Trophoblast cell (in vitro differentiated cells and primary cell): Measurements from ENCODE around the gene WDR12.

Experiments
- DNase-seq, 2 donors: peaks; one replicate each; pipeline ENCODE4 v3.0.0-alpha.2; 2016
- H2AFZ ChIP-seq: 2 replicates; pipeline ENCODE4 v1.6.1; 2013; ENCODE audit warnings: low read length, moderate library complexity, mild to moderate bottlenecking; ENCODE audit not compliant: insufficient read depth, poor library complexity
- H2AK5ac ChIP-seq: 2 replicates; pipeline ENCODE4 v1.6.1; 2013; ENCODE audit warnings: mild to moderate bottlenecking, low read length
- H2BK120ac ChIP-seq: 2 replicates; pipeline ENCODE4 v1.6.1; 2013; ENCODE audit warnings: low read length, mild to moderate bottlenecking, moderate library complexity; ENCODE audit not compliant: insufficient read depth, poor library complexity
- H2BK12ac ChIP-seq: 2 replicates; pipeline ENCODE4 v1.6.1; 2013; ENCODE audit warnings: mild to moderate bottlenecking, low read length, moderate library complexity
- H2BK5ac ChIP-seq: 2 replicates; pipeline ENCODE4 v1.6.1; 2013; ENCODE audit warnings: low read length, low read depth, moderate library complexity, mild to moderate bottlenecking; ENCODE audit not compliant: poor library complexity
- H3K14ac ChIP-seq: 2 replicates; pipeline ENCODE4 v1.6.1; 2013; ENCODE audit warnings: mild to moderate bottlenecking, low read length
- H3K18ac ChIP-seq: 2 replicates; pipeline ENCODE4 v1.6.1; 2013; ENCODE audit warnings: mild to moderate bottlenecking, low read length
- H3K23ac ChIP-seq: 2 replicates; pipeline ENCODE4 v1.6.1; 2013; ENCODE audit warnings: low read length
- H3K27ac ChIP-seq: 2 replicates; pipeline ENCODE4 v1.5.1; 2013; ENCODE audit warnings: low read depth, mild to moderate bottlenecking, inconsistent platforms, low read length, moderate library complexity
- H3K27me3 ChIP-seq: 2 replicates; pipeline ENCODE4 v1.6.1; 2013; ENCODE audit warnings: inconsistent platforms, mild to moderate bottlenecking, low read length, moderate library complexity; ENCODE audit not compliant: insufficient read depth
- H3K36me3 ChIP-seq, 2 experiments: 1 replicate in 1 of 2; 2 replicates in 1 of 2; pipeline ENCODE4 v1.6.1; 2013; ENCODE audit warnings: low read length in 2 of 2, mild to moderate bottlenecking in 2 of 2, moderate library complexity in 1 of 2; ENCODE audit not compliant: insufficient read depth in 2 of 2, control insufficient read depth in 1 of 2
- H3K4ac ChIP-seq: 2 replicates; pipeline ENCODE4 v1.6.1; 2013; ENCODE audit warnings: low read depth, mild to moderate bottlenecking, low read length, moderate library complexity
- H3K4me1 ChIP-seq, 2 experiments: 1 replicate in 1 of 2; 2 replicates in 1 of 2; pipeline ENCODE4 v1.6.1; 2013; ENCODE audit warnings: low read length in 2 of 2, mild to moderate bottlenecking in 2 of 2, moderate library complexity in 1 of 2; ENCODE audit not compliant: insufficient read depth in 2 of 2, control insufficient read depth in 1 of 2
- H3K4me2 ChIP-seq: 2 replicates; pipeline ENCODE4 v1.6.1; 2013; ENCODE audit warnings: inconsistent platforms, mild to moderate bottlenecking, low read length, moderate library complexity
- H3K4me3 ChIP-seq: 2 replicates; pipeline ENCODE4 v1.5.1; 2013; ENCODE audit warnings: mild to moderate bottlenecking, low read depth, low read length, inconsistent platforms
- H3K79me1 ChIP-seq: one replicate; pipeline ENCODE4 v1.6.1; 2013; ENCODE audit warnings: low read length
- H3K79me2 ChIP-seq: 2 replicates; pipeline ENCODE4 v1.6.1; 2013; ENCODE audit warnings: low read length, mild to moderate bottlenecking; ENCODE audit not compliant: control insufficient read depth, insufficient read depth, poor library complexity
- H3K9ac ChIP-seq: 2 replicates; pipeline ENCODE4 v1.6.1; 2013; ENCODE audit warnings: mild to moderate bottlenecking, low read length
- H3K9me3 ChIP-seq: 2 replicates; pipeline ENCODE4 v1.6.1; 2013; ENCODE audit warnings: low read depth, mild to moderate bottlenecking, control low read depth, inconsistent platforms, low read length; ENCODE audit not compliant: insufficient read depth
- H4K12ac ChIP-seq: 2 replicates; pipeline ENCODE4 v1.6.1; 2013; ENCODE audit warnings: low read depth, mild to moderate bottlenecking, low read length, moderate library complexity
- H4K8ac ChIP-seq: 2 replicates; pipeline ENCODE4 v1.6.1; 2013; ENCODE audit warnings: low read depth, mild to moderate bottlenecking, low read length, moderate library complexity
- H4K91ac ChIP-seq: one replicate; pipeline ENCODE4 v1.6.1; 2013; ENCODE audit warnings: low read depth, mild to moderate bottlenecking, low read length, moderate library complexity
- WGBS: extraction: QIAGEN DNeasy Blood & Tissue Kit; methylation state at CpG from one replicate; pipeline ENCODE4 v1.1.7; 2013; ENCODE audit warnings: missing lambda C conversion rate; ENCODE audit not compliant: insufficient read length, insufficient coverage; ENCODE audit errors: extremely low coverage; 5-methylcytosine and 5-hydroxymethylcytosine counted together

WDR12 gene

GRCh38 chr2:202844656-202845055 is 66.8 kb downstream of the WDR12 start:
- H3K79me1 ChIP-seq, result no peaks in the 10 kb centered on the region
- no peak overlapping the region for H2BK5ac ChIP-seq
- no peaks in the 10 kb centered on the region for H3K4me1 ChIP-seq
- H3K4me3 ChIP-seq, result no peak overlapping the region
- H3K23ac ChIP-seq, result no peak overlapping the region
- H3K4me2 ChIP-seq, result no peak overlapping the region
- H4K12ac ChIP-seq, result no peak overlapping the region
- no peak overlapping the region for H2AFZ ChIP-seq
- H3K9me3 ChIP-seq, result peaks cover 10% of the 10 kb centered on the region
- H3K9ac ChIP-seq, result no peak overlapping the region
- no peak overlapping the region for H4K91ac ChIP-seq
- H3K79me2 ChIP-seq, result no peaks in the 10 kb centered on the region
- H3K14ac ChIP-seq, result no peak overlapping the region
- no peaks in the 10 kb centered on the region for H3K36me3 ChIP-seq
- no CpG with 5 or more reads among the region's 2 CpGs for WGBS
- no peak overlapping the region for H4K8ac ChIP-seq
- no peak overlapping the region for H2AK5ac ChIP-seq
- no peak overlapping the region for H3K4ac ChIP-seq
- H2BK120ac ChIP-seq, result no peak overlapping the region
- H3K27me3 ChIP-seq, result no peaks in the 10 kb centered on the region
- DNase-seq, result no peak
- H3K27ac ChIP-seq, result no peak overlapping the region
- no peak overlapping the region for H3K18ac ChIP-seq
- no peak overlapping the region for H2BK12ac ChIP-seq

GRCh38 chr2:202842690-202843089 is 68.8 kb downstream of the WDR12 start:
- Histone ChIP-seq H3K9ac (no peak overlapping the region), H3K9me3 (peaks cover 10% of the 10 kb centered on the region), H3K36me3 (no peaks in the 10 kb centered on the region), H3K4me1 (no peaks in the 10 kb centered on the region), H3K4me3 (no peak overlapping the region), H2AK5ac (no peak overlapping the region), H2BK120ac (no peak overlapping the region), H3K4me2 (no peak overlapping the region), H2AFZ (no peak overlapping the region), H4K91ac (no peak overlapping the region), H3K18ac (no peak overlapping the region), H2BK12ac (no peak overlapping the region), H4K12ac (no peak overlapping the region), H3K4ac (no peak overlapping the region), H3K79me1 (no peaks in the 10 kb centered on the region), H3K27me3 (no peaks in the 10 kb centered on the region), H3K14ac (no peak overlapping the region), H2BK5ac (no peak overlapping the region), H3K23ac (no peak overlapping the region), H3K79me2 (no peaks in the 10 kb centered on the region), H4K8ac (no peak overlapping the region), H3K27ac (no peak overlapping the region)
- DNase-seq, result no peak

GRCh38 chr2:202841090-202841867 is 70.2 kb downstream of the WDR12 start:
- no peak overlapping the region for H4K8ac ChIP-seq
- H2AFZ ChIP-seq, result no peak overlapping the region
- H3K79me2 ChIP-seq, result no peaks in the 10 kb centered on the region
- no peak overlapping the region for H2BK120ac ChIP-seq
- H2BK5ac ChIP-seq, result no peak overlapping the region
- no peak overlapping the region for H3K27ac ChIP-seq
- H3K36me3 ChIP-seq, result no peaks in the 10 kb centered on the region
- no peak overlapping the region for H3K9ac ChIP-seq
- no peak overlapping the region for H2AK5ac ChIP-seq
- H3K9me3 ChIP-seq, result peaks cover 10% of the 10 kb centered on the region
- H3K4me1 ChIP-seq, result no peaks in the 10 kb centered on the region
- no peak overlapping the region for H3K18ac ChIP-seq
- no peak overlapping the region for H4K12ac ChIP-seq
- H4K91ac ChIP-seq, result no peak overlapping the region
- H3K4me3 ChIP-seq, result no peak overlapping the region
- H3K4ac ChIP-seq, result no peak overlapping the region
- H3K79me1 ChIP-seq, result no peaks in the 10 kb centered on the region
- DNase-seq, result no peak
- H2BK12ac ChIP-seq, result no peak overlapping the region
- H3K4me2 ChIP-seq, result no peak overlapping the region
- H3K27me3 ChIP-seq, result no peaks in the 10 kb centered on the region
- H3K23ac ChIP-seq, result no peak overlapping the region
- no CpG with 5 or more reads among the region's 11 CpGs for WGBS
- H3K14ac ChIP-seq, result no peak overlapping the region

GRCh38 chr2:202831242-202832220 is 79.9 kb downstream of the WDR12 start:
- Histone ChIP-seq H3K4me3 (no peak overlapping the region), H3K4me1 (no peaks in the 10 kb centered on the region), H3K9me3 (no peaks in the 10 kb centered on the region), H3K79me2 (no peaks in the 10 kb centered on the region), H3K9ac (no peak overlapping the region), H3K4ac (no peak overlapping the region), H3K79me1 (no peaks in the 10 kb centered on the region), H2BK5ac (no peak overlapping the region), H2AK5ac (no peak overlapping the region), H2AFZ (no peak overlapping the region), H3K18ac (no peak overlapping the region), H4K12ac (no peak overlapping the region), H4K91ac (no peak overlapping the region), H3K27me3 (no peaks in the 10 kb centered on the region), H4K8ac (no peak overlapping the region), H3K36me3 (no peaks in the 10 kb centered on the region), H2BK120ac (no peak overlapping the region), H3K4me2 (no peak overlapping the region), H3K27ac (no peak overlapping the region), H3K14ac (no peak overlapping the region), H3K23ac (no peak overlapping the region), H2BK12ac (no peak overlapping the region)
- DNase-seq, result peak; percentile 33 to 76
- WGBS, result no CpG with 5 or more reads among the region's 6 CpGs
